Measurements from ENCODE around the gene FOXC1. TPM values are rescaled to one million over a fixed set of nuclear protein-coding genes. Genes with fewer than 3 reads are reported as not detected.
A peak's percentile ranks its signal among the peaks of the same experiment; 100 is the strongest.

FOXC1 gene
- total and polyA plus RNA-seq, 9 of the 15 experiments (the other 6 are each of a cell fraction or from before 2014, with no cell fraction given): not detected

GRCh38 chr6:1604158-1605003 is 5.3 kb upstream of the FOXC1 start (continued):
- TF ChIP-seq FOXJ3 (CRISPR knock-in tag; IDR thresholded peaks at IDR 0.05) (no peak), RBM14 (IDR thresholded peaks at IDR 0.05; ENCODE audit: borderline replicate concordance, insufficient read depth, low read depth, low read length) (0 out of 2 replicates have a peak, but pooled peaks have one; percentile 41), MAZ (CRISPR knock-in tag; conservative IDR thresholded peaks at IDR 0.05 in 1 of 2, IDR thresholded peaks at IDR 0.05 in 1 of 2) (peak in 1 of 2 experiments; percentile 50; a peak in 1 of 4 replicates), REST (IDR thresholded peaks at IDR 0.05; ENCODE audit: borderline replicate concordance) (peak; percentile 90), REST (CRISPR knock-in tag; IDR thresholded peaks at IDR 0.05; ENCODE audit: low read depth) (no peak), STAT5A (IDR thresholded peaks at IDR 0.05; ENCODE audit: borderline replicate concordance, low read length) (no peak), ZNF184 (CRISPR knock-in tag; IDR thresholded peaks at IDR 0.05) (no peak), IFI16 (CRISPR knock-in tag; IDR thresholded peaks at IDR 0.05) (no peak), HMBOX1 (IDR thresholded peaks at IDR 0.05) (no peak), HDAC1 (IDR thresholded peaks at IDR 0.05) (no peak), POLR3A (IDR thresholded peaks at IDR 0.05; ENCODE audit: borderline replicate concordance, extremely low read depth, insufficient read depth, insufficient read length) (no peak), E2F1 (CRISPR knock-in tag; IDR thresholded peaks at IDR 0.05) (peak; percentile 32; the same call in 1 of the 2 replicates), FUS (optimal IDR thresholded peaks at IDR 0.05; ENCODE audit: low read depth, low read length) (peak; percentile 68), L3MBTL2 (IDR thresholded peaks at IDR 0.05) (no peak), NR3C1 (CRISPR knock-in tag; IDR thresholded peaks at IDR 0.05) (no peak)

Data from K562 (cell line).